H1 (cell line): ENCODE measurements around the gene OR2Y1. TPM values are rescaled to one million over a fixed set of nuclear protein-coding genes. Genes with fewer than 3 reads are reported as not detected.
"Not testable (repeated sequence)": the region's sequence is repeated elsewhere in the genome, so short reads cannot be mapped to it uniquely, and the experiment has no call there.

Source experiments
- CTCF ChIA-PET: fragments of 300-600 bp; sonication (Branson Sonifier 250); formaldehyde crosslinking; loops from one replicate; lab custom pipeline; 2021; ENCODE audit not compliant: partially characterized antibody; lab: Charles Lee
- POLR2A ChIA-PET: fragments of 300-600 bp; sonication (Branson Sonifier 250); formaldehyde crosslinking; loops from one replicate; lab custom pipeline; 2021; ENCODE audit warnings: inconsistent platforms; ENCODE audit not compliant: partially characterized antibody; lab: Charles Lee
- DNase-seq, 2 experiments: peaks; one replicate each; pipeline versions ENCODE4 v3.0.0 to v3.0.0-alpha.2; 2010 to 2022; ENCODE audit warnings: low spot score in 2 of 2, low read depth in 1 of 2, mixed read lengths in 1 of 2
- FAIRE-seq: peaks from 2 replicates; lab custom pipeline; 2011; peaks lifted over from hg19 to GRCh38; lab: Jason Lieb, UNC
- H2AFZ ChIP-seq: 2 replicates; pipeline ENCODE4 v1.8.1; 2012; ENCODE audit warnings: low read length, inconsistent platforms
- H2AK5ac ChIP-seq: 2 replicates; pipeline ENCODE4 v1.6.1; 2013; ENCODE audit warnings: low read depth, low read length
- H2BK120ac ChIP-seq: replicated peaks from 2 replicates; pipeline ENCODE3; 2013; ENCODE audit warnings: low read depth, low read length, inconsistent platforms
- H2BK12ac ChIP-seq: 2 replicates; pipeline ENCODE4 v1.6.1; 2013; ENCODE audit warnings: low read depth, low read length
- H2BK15ac ChIP-seq: 2 replicates; pipeline ENCODE4 v1.6.1; 2013; ENCODE audit warnings: low read length
- H2BK20ac ChIP-seq: 2 replicates; pipeline ENCODE4 v1.6.1; 2013; ENCODE audit warnings: low read length
- H2BK5ac ChIP-seq: 2 replicates; pipeline ENCODE4 v1.6.1; 2013; ENCODE audit warnings: low read depth, low read length
- H3K14ac ChIP-seq: 2 replicates; pipeline ENCODE4 v1.6.1; 2013; ENCODE audit warnings: inconsistent platforms; ENCODE audit not compliant: insufficient read length
- H3K18ac ChIP-seq: 2 replicates; pipeline ENCODE4 v1.6.1; 2013; ENCODE audit warnings: low read length; ENCODE audit errors: extremely low read depth
- H3K23ac ChIP-seq: 2 replicates; pipeline ENCODE4 v1.6.1; 2013; ENCODE audit warnings: inconsistent platforms; ENCODE audit not compliant: insufficient read length
- H3K23me2 ChIP-seq: 2 replicates; pipeline ENCODE4 v1.6.1; 2013; ENCODE audit warnings: low read depth, low read length
- H3K27ac ChIP-seq: 2 replicates; pipeline ENCODE4 v1.6.1; 2011; ENCODE audit warnings: low read depth, low read length, inconsistent platforms
- H3K27me3 ChIP-seq, 4 experiments: replicated peaks in 1 of 4; 1 replicate in 1 of 4; 2 replicates in 3 of 4; pipeline versions ENCODE4 v1.6.1 to v1.8.1; 2011 to 2013; ENCODE audit warnings: low read length in 3 of 4, mild to moderate bottlenecking in 3 of 4, inconsistent platforms in 2 of 4, mixed read lengths in 2 of 4, moderate library complexity in 1 of 4; ENCODE audit not compliant: control insufficient read depth in 3 of 4, insufficient read depth in 3 of 4; ENCODE audit errors: extremely low read depth in 1 of 4
- H3K36me3 ChIP-seq, 4 experiments: 2 replicates each; pipeline versions ENCODE4 v1.6.1 to v1.8.1; 2011 to 2013; ENCODE audit warnings: mild to moderate bottlenecking in 4 of 4, low read length in 3 of 4, moderate library complexity in 2 of 4, control low read depth in 1 of 4, inconsistent platforms in 1 of 4; ENCODE audit not compliant: insufficient read depth in 4 of 4, control insufficient read depth in 2 of 4
- H3K4ac ChIP-seq: replicated peaks from 2 replicates; pipeline ENCODE3; 2013; ENCODE audit warnings: low read length, low read depth, mixed read lengths, inconsistent platforms; ENCODE audit not compliant: insufficient read length
- H3K4me1 ChIP-seq, 4 experiments: replicated peaks in 1 of 4; 1 replicate in 1 of 4; 2 replicates in 3 of 4; pipeline versions ENCODE4 v1.6.1 to v1.8.1; 2011 to 2013; ENCODE audit warnings: low read length in 3 of 4, inconsistent platforms in 2 of 4, mixed read lengths in 1 of 4; ENCODE audit not compliant: insufficient read depth in 4 of 4, control insufficient read depth in 3 of 4
- H3K4me2 ChIP-seq, 2 experiments: 2 replicates each; pipeline versions ENCODE4 v1.6.1 to v1.8.1; 2011 to 2013; ENCODE audit warnings: low read depth in 2 of 2, low read length in 2 of 2, control low read depth in 1 of 2, inconsistent platforms in 1 of 2, mild to moderate bottlenecking in 1 of 2; ENCODE audit not compliant: insufficient read depth in 1 of 2
- H3K4me3 ChIP-seq, 4 experiments: fragments of 200-600, 300-600 bp in 1 of 4; sonication (generic), shearing (Covaris generic), sonication (Bioruptor Twin) in 1 of 4; 2 replicates each; pipeline versions ENCODE4 v1.5.1 to v1.8.1; 2011 to 2016; ENCODE audit warnings: low read length in 4 of 4, low read depth in 3 of 4, control low read depth in 2 of 4, inconsistent platforms in 2 of 4, mild to moderate bottlenecking in 2 of 4, mixed read lengths in 1 of 4, moderate library complexity in 1 of 4; ENCODE audit not compliant: insufficient read depth in 2 of 4; ENCODE audit errors: extremely low read depth in 1 of 4
- H3K56ac ChIP-seq: replicated peaks from 2 replicates; pipeline ENCODE3; 2013; ENCODE audit warnings: low read depth, mild to moderate bottlenecking, mixed read lengths, low read length, inconsistent platforms; ENCODE audit not compliant: insufficient read length
- H3K79me1 ChIP-seq: 2 replicates; pipeline ENCODE4 v1.6.1; 2013; ENCODE audit warnings: low read depth, low read length, control low read depth
- H3K79me2 ChIP-seq, 2 experiments: 2 replicates each; pipeline versions ENCODE4 v1.6.1 to v1.8.1; 2012 to 2013; ENCODE audit warnings: low read length in 2 of 2, mild to moderate bottlenecking in 2 of 2, inconsistent platforms in 1 of 2; ENCODE audit not compliant: insufficient read depth in 2 of 2, control insufficient read depth in 1 of 2
- H3K9ac ChIP-seq, 4 experiments: replicated peaks in 1 of 4; 1 replicate in 1 of 4; 2 replicates in 3 of 4; pipeline versions ENCODE4 v1.6.1 to v1.8.1; 2011 to 2013; ENCODE audit warnings: low read depth in 3 of 4, low read length in 3 of 4, control low read depth in 2 of 4, mild to moderate bottlenecking in 2 of 4, moderate library complexity in 2 of 4, inconsistent platforms in 1 of 4; ENCODE audit errors: extremely low read depth in 1 of 4
- H3K9me3 ChIP-seq, 2 experiments: 2 replicates each; pipeline versions ENCODE4 v1.6.1 to v1.8.1; 2012 to 2013; ENCODE audit warnings: mild to moderate bottlenecking in 2 of 2, moderate library complexity in 2 of 2, control low read depth in 1 of 2, inconsistent platforms in 1 of 2, low read depth in 1 of 2, low read length in 1 of 2, mixed read lengths in 1 of 2; ENCODE audit not compliant: insufficient read depth in 2 of 2
- H4K20me1 ChIP-seq, 2 experiments: replicated peaks in 1 of 2; 2 replicates each; pipeline versions ENCODE3 to v1.8.1; 2011 to 2013; ENCODE audit warnings: inconsistent platforms in 2 of 2, low read length in 2 of 2, mild to moderate bottlenecking in 1 of 2; ENCODE audit not compliant: insufficient read depth in 2 of 2, control insufficient read depth in 1 of 2
- H4K5ac ChIP-seq: 2 replicates; pipeline ENCODE4 v1.6.1; 2013; ENCODE audit warnings: low read length, low read depth, mixed read lengths, inconsistent platforms; ENCODE audit not compliant: insufficient read length
- H4K8ac ChIP-seq: 2 replicates; pipeline ENCODE4 v1.8.0; 2013; ENCODE audit warnings: mild to moderate bottlenecking, moderate library complexity, low read length, inconsistent platforms; ENCODE audit not compliant: insufficient read depth; ENCODE audit errors: extremely low read depth
- H4K91ac ChIP-seq: replicated peaks from 2 replicates; pipeline ENCODE3; 2013; ENCODE audit warnings: low read length, mixed read lengths, inconsistent platforms; ENCODE audit not compliant: insufficient read length
- whole genome bisulfite sequencing, 2 experiments: shearing (Covaris generic) in 1 of 2; methylation state at CpG; one replicate each; pipeline versions ENCODE4 v1.1.6 to v1.1.7; 2013 to 2015; ENCODE audit warnings: low lambda C conversion rate in 2 of 2, mixed read lengths in 2 of 2, inconsistent platforms in 1 of 2, low coverage in 1 of 2, missing lambda C conversion rate in 1 of 2; ENCODE audit not compliant: insufficient replicate concordance in 2 of 2, insufficient coverage in 1 of 2, insufficient read length in 1 of 2; ENCODE audit errors: extremely low coverage in 1 of 2, missing lambda C conversion rate in 1 of 2; 5-methylcytosine and 5-hydroxymethylcytosine counted together
- polyA plus RNA-seq, 7 experiments: library from polyadenylated mRNA; depleted of rRNA in 3 of 7; stranded (reverse) in 5 of 7; unstranded in 2 of 7; fragments of >200 nt in 5 of 7; fragments of 200-250 nt in 2 of 7; gene quantifications; 1 replicate in 5 of 7; 2 replicates in 1 of 7; 4 replicates in 1 of 7; pipeline versions ENCODE4 v1.2.1 to v1.2.3, GENCODE V29; 2011 to 2013; ENCODE audit warnings: missing spikeins in 2 of 7, mixed read lengths in 2 of 7
- total RNA-seq: library from RNA; stranded (reverse); fragmentation: NEBNext Ultra II Directional; extraction: Animal tissue kit (Norgen Biotek cat#: 25700); gene quantifications from 2 replicates; pipeline ENCODE4 v1.2.1, GENCODE V29; 2021

Gene OR2Y1
- total and polyA plus RNA-seq, 2 of the 8 experiments (the other 6 are each of a cell fraction or from before 2014, with no cell fraction given) = not detected

DNA sequence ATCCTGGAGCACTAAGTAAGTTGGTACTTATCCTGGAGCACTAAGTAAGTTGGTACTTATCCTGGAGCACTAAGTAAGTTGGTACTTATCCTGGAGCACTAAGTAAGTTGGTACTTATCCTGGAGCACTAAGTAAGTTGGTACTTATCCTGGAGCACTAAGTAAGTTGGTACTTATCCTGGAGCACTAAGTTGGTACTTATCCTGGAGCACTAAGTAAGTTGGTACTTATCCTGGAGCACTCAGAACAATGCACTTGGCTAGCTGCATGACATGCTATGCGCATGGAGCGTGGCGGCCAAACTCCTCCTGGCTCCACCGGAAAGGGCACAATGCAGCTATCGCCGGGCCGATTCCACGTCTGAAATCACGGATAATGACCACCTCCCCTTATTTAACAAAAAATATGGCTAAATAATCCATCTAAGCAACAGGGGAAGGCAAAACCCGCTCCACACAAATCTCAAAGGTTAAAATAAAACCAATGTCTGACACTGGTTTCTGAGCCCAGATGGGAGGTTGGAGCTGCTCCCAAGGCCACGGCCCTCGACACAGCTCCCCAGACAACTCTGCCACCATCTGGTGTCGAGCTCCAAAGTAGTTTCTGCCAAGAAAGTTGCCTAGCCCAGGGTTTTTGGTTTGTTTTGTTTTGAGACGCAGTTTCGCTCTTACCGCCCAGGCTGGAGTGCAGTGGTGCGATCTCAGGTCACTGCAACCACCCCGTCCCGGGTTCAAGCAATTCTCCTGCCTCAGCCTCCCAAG lies 49.0 kb upstream of the OR2Y1 start:
- H3K56ac ChIP-seq, DNase-seq, H3K23me2 ChIP-seq, H4K91ac ChIP-seq, H3K18ac ChIP-seq, H3K23ac ChIP-seq, H2AK5ac ChIP-seq, H2AFZ ChIP-seq, H3K27ac ChIP-seq, H3K14ac ChIP-seq, H2BK5ac ChIP-seq, H3K4ac ChIP-seq, H3K4me3 ChIP-seq, H2BK120ac ChIP-seq, H3K27me3 ChIP-seq, FAIRE-seq, H3K9me3 ChIP-seq, H4K8ac ChIP-seq, H3K4me2 ChIP-seq, H2BK20ac ChIP-seq, H4K5ac ChIP-seq, H3K9ac ChIP-seq: not testable (repeated sequence)
- Histone ChIP-seq H2BK12ac (0 out of 2 replicates have a peak overlapping the region, but pooled peaks have one; percentile 84), H3K4me1 (peaks cover 17 to 34% (median 26%) of the 10 kb centered on the region in 4 experiments), H3K79me2 (peaks cover 0 to 14% of the 10 kb centered on the region in 2 experiments; a peak in 2 of 4 replicates), H2BK15ac (peak overlapping the region; percentile 2; the same call in 1 of the 2 replicates), H3K79me1 (peaks cover 12% of the 10 kb centered on the region), H4K20me1 (peaks cover 0 to 16% of the 10 kb centered on the region in 2 experiments), H3K36me3 (peaks cover 2 to 13% (median 11%) of the 10 kb centered on the region in 4 experiments; a peak in 6 of 8 replicates)
- WGBS, 2 experiments = 93% methylated on average over 19 of the region's 19 CpGs; no CpG with 5 or more reads in 1 of the 2 experiments
- ChIA-PET POLR2A (interaction anchor here (0.6 to 1.9 kb wide), 3 partner anchors 20 to 271 kb away, joined by 3 to 8 read pairs (median 4); no protein-coding TSS in a partner anchor), CTCF (interaction anchor here (0.6 to 10.6 kb wide), 10 partner anchors 8 to 310 kb away, joined by 3 to 99 read pairs (median 4); partner anchors contain the start of gene MGAT1)
